GM19238 (cell line): ENCODE measurements around the gene SHANK1.

ENCODE experiments used
- DNase-seq: peaks from one replicate; pipeline ENCODE4 v3.0.0; 2011; ENCODE audit warnings: low spot score; ENCODE audit not compliant: insufficient read length

The SHANK1 gene

DNA sequence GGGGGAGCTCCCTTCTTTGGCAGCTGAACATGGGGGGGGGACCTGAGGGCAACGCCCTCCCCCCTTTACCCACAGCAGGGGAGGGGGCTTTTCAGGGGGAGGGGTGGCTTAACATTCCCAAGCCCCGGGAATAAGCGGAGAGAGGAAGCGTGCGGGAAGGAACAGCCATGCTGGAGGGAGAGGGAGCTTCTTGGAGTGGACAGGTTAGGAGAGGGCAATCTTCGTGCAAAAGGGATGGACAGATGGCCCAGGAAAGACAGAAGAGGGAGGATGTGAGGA, 59.6 kb downstream of the SHANK1 start:
- DNase-seq = no peak

DNA sequence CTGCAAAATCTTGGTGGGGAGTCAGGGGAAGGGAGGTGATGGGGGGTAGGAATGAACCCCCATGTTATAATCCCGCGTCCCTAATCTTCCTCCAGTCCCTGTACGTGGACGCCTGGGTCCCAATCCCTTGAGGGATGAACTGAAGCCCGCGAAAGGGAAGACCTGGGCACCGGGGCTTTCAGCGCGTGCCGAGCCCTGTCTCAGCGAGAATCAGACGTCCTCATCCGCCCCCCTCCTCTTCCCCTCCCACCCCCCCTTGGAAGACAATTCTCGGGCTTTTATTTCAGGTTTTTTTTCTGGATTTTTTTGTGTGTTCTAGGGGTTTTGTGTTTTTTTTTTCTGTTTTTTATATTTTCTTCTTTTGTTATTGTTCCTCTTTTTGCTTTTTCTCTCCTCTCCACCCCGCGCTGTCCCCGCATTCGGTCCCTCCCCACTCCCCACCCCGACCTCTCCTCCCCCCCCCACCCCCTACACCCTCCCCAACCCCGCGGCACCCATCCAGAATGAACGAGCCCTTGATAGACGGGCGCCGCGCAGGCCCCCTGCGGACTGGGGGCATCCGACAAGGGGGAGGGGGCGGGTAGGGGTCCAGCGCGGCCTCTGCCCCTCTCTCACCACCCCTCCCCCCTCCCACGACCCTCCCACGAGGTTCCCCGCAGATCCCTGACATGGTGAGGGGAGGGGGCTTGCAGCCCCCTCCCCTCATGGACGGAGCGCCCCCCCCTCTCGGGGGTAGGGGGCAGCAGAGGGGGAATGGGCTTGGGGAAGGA, 60.1 kb downstream of the SHANK1 start:
- DNase-seq = no peak

DNA sequence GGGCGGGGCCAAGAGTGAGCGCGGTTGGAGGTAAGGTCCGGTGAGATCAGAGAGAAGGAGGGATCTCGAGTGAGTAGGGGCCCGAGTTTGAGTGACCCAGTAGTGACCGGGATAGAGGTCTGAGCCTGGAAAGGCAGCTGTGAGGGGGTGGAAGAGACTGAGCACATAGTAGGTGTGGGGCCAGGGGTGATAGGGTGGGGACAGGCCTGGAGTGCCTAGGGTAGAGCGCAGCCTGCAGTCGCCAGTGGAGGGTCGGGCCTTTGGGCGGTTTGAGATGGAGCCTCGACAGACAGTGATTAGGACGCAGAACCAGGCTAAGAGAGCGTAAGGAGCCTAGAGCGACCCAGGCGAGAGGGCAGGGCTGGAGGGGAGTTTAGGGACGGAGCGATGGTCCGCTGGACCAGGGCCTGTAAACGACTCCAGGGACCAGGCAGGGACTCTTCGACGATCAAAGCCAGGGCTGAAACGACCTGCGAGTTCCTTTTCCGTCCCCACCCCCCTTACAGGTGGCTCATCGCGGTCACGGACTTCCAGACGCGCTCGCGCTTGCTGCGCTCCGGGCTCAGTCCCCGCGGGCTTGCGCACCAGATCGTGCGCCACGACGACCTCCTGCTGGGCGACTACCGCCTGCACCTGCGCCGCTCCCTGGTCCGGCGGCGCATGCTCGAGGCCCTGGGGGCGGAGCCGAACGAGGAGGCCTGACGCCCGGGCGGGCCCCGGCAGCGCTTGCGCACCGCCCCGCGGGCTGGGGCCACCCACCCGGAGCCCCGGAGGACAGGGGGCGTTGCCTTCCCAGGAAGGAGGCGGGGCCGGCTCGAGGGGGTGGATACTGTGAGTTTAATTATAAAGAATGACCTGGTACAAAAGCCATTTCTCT, 60.9 kb downstream of the SHANK1 start:
- DNase-seq = no peak

DNA sequence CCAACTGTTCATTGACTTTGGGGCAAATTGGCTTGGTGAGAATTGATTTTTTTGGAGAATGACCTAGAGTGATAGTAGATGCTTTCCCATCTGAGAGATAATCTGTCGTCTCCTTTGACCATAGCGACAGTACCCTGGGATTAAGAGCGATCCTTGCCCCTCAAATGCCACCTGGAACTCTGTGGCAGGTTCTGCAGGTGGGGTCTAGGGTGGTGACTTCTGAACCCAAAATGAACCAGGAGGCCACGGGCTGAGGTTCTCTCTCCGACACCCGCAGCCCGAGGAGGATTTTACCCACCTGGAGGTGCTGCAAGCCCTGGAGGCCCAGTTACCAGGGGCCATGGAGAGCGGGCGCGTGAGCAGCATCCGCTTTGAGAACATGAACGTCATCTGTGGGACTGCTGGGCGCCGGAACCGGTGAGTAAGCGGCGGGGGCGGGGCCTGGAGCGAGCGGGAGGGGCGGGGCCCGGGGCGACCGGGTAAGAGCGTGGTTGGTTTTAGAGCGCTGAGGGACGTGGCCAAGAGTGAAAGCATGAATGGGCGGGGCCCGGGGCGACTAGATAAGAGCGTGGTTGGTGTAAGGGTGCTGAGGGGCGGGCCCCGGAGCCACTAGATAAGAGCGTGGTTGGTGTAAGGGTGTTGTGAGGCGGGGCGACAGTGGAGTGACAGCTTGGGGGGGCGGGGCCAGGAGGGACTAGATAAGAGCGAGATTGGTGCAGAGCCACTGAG, 61.7 kb downstream of the SHANK1 start:
- no peak for DNase-seq

DNA sequence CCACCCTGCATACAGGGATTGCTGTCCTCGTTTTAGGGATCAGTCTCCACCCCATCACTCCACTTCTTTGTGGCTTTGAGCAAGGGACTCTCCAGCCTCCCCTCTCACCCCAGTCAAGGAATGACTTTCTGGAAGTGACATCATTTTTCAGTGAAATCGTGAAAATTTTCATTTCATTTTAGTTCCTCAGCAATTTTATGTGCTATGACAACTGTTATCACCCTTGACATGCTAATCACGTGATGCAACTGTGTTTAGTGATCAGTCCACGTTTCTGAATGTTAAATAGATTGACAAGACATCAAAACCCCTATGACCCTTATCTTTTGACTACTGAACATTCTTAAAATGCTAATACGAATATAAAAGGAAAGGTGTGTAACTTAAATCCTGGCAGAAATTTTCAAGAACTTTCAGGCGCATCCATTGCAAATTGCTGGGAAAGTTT, 62.4 kb downstream of the SHANK1 start:
- DNase-seq = no peak

DNA sequence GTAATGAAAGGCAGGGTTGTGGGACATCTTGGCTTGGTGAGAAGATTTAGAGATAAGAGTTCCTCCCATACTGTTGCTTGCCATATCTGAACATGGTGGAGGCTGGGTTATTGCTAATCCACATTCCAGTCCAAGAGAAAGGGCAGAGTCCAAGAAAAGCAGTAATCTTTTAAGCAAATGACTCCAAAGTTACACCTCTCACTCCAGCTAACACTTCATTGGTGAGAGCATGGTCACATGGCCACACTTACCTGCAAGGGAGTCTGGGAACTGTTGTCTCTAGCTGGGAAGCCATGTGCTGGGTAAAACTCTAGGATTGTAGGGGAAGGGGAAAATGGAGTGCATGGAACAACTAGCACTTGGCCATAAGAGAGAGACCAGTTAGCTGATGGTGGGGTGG, 64.7 kb downstream of the SHANK1 start:
- DNase-seq = no peak

DNA sequence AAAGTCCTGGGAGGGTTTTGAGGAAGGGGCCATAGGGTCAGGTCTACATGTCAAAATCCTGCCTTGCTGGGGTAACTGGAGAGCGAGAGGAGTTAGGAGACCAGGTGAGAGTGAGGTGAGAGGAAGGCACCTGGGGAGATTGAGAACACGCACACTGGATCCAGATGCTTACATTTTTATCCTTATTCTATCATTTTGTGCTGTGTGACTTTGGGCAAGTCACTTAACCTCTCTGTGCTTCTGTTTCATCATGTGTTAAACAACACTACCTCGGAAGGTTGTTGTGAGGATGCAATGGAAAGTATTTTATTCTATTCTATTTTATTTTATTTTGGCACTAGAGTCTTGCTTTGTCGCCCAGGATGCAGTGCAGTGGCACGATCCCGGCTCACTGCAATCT, 66.9 kb downstream of the SHANK1 start:
- no peak for DNase-seq

DNA sequence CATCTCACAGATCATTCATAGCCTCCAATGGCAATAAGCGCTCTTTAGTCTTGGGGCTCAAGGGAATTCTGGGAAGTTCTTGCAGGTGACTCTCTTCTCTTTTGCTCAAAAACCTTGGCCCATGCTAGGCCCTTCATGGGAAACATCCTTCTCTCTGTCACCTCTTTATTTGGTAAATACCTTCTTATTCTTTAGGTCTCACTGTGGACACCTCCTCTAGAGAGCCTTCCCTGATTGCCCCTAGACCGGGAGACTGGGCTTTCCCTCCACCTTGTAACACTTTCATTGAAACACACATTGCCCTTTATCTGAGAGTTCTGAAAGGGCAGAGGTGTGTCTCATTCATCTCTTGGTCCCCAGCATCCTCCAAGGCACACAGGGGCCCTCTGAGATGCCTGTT, 68.4 kb downstream of the SHANK1 start:
- no peak for DNase-seq

DNA sequence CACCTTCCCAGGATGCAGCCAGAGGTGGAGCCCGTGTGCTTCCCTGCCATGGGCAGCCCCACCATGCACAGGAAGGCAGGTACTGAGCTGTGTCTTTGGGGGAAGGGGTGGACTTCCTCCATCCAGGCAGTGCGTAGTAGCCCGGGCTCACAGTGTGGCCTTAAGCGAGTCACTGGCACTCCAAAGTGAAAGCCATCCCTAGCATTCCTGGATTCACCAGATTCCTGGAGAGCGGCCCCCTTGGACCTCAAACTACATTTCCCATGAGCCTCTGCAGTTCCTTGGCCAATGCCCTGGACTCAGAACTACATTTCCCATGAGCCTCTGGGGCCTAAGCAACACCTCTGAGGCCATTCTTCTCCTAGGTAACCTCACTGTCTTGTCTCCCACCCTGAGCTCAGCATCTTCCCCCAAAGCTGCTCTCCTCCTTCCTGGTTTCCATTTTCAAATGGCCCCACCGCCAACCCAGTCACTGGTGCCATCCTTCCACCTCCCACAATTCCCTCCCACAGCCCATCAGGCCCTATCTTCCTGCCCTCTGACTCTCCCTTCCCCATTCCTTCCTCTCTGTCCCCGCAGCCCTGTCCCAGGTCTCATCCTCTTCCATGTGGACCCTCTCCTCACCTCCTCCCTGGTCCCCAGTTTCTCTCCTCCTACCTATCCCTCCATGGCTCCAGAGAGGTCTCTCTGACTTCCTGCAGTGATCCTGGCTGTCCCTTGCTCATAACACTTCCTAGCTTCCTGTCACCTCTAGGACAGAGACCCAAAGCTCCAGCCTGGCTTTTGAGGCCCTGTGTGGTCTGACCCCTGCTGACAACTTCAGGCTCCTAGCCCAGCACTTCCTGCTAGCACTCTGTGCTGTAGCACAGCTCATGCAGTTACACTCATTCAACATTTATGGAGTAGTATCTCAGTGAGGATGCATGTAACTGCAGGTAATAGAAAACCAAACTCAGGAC, 69.9 kb downstream of the SHANK1 start, which contains the start of gene C19orf81:
Gene C19orf81, plus strand, starts transcription at position 13 of the 959 bp plus-strand sequence. Its CDS starts 0 bp downstream, at position 13.
- no peak for DNase-seq

DNA sequence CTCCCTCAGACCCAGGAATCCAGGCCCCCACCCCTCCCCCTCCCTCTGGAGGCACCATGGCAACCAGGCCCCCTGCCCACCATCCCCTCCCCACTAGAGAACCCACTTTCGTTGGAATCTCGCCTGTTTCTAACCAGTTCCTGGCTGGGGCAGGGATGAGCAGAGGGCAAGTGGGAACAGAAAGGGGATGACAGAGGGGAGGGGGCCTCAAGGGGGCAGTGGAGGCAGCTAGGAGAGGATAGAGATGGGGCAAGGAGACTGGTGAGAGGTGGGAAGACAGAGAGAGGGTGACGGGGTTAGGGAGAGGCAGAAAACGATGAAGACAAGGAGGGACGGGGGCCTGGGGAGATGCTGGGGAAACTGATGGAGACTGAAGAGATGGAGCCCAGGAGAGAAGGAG, 70.9 kb downstream of the SHANK1 start:
- no peak for DNase-seq

DNA sequence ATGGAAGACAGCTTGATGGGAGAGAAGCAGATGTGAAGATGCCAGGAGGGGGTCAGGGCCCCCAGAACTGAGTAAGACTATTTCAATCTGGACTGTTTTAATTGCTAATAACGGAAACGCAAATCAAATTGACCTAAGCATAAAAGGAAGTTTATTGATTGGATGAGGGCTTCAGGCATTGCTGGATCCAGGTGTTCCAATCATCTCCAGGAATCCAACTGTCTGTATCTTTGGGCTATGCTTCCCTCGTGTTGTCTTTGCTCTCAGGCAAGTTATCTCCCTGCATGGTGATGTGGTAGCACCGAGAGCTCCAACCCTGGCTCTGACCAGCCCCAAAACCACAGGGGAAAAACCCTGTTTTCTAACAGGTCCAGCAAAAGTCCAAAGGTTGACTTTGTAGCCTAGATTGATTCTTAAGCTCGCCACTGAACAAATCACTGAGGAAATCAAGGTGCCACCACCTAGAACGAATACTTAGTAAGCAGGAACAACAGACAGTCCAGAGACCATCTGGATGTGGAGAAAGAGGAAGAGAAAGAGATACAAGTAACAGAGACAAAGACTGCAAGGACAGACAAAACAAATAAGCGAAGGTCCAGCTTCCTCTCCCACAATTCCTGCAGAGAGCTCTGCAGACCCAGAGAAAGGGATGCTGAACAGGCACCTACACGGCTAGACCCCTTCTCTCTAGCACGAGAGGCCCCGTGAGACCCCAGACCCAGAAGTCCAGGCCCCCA, 71.6 kb downstream of the SHANK1 start:
- DNase-seq = no peak

DNA sequence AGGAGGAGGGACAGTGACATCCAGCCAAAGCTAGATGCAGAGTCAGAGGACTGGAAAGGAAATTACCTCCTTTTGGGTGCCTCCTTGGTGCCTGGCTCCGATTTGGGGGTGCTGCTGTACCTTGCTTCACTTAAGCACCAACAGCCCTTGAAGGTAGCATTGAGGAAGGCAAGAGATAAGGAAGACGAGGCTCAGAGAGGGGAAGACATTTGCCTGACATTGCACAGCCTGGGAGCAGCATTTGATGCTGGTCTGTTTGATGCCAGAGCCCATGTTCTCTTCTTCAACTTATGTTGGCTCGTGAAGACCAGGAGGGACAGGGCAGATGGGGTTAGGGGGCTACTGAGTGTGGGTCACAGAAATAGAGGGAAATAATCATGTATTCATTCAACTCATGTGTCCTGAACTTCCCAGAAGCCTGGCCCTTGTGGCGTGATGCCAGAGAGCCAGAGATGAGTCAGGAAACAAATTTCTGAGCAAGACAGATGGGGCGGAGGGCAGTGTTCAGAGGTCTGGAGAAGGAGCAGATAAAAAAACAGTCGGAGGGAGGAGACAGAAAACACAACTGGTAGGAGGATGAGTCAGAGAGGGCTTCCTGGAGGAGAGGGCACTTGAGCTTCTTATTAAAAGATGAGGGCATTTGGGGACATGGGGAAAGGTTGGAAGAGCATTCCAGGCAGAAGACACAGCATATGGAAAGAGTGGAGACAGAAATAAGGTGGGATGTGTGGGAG, 73.4 kb downstream of the SHANK1 start:
- DNase-seq = no peak

DNA sequence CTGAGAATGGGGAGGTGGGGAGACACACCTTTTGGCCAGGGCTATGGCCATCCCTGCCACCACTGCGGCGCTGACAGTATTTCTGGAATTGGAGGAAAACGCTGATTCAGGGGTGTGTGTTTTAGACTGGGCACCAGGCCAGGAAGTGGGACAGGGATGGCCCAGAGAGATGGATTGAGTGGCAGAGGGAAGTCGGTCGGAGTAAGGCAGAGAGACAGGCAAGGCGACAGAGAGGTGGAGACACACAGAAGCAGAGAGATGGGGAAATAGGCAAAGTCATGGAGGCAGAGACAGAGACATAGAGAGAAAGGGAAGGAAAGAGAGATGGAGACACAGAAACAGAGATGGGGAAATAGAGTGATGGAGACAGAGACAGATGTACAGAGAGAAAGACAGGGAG, 74.5 kb downstream of the SHANK1 start:
- no peak for DNase-seq

DNA sequence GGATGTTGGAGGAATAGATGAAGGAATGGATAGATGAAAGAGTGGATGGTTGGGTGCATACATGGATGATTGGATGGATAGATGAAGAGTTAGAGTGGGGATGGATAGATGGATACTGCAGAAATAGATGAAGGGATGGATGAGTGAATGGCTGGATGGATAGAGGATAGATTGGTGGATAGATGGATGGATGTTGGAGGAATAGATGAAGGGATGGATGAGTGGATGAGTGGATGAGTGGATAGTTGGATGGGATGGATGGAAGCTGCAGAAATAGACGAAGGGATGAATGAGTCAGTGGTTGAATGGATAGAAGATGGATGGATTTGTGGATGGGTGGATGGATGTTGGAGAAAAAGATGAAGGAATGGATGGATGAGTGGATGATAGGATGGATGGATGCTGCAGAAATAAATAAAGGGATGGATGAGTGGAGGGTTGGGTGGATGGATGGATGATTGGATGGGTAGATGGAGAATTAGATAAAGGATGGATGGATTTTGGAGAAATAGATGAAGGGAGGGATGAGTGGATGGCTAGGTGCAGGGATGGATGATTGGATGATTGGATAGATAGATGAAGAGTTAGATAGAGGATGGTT, 75.2 kb downstream of the SHANK1 start:
- DNase-seq = no peak

DNA sequence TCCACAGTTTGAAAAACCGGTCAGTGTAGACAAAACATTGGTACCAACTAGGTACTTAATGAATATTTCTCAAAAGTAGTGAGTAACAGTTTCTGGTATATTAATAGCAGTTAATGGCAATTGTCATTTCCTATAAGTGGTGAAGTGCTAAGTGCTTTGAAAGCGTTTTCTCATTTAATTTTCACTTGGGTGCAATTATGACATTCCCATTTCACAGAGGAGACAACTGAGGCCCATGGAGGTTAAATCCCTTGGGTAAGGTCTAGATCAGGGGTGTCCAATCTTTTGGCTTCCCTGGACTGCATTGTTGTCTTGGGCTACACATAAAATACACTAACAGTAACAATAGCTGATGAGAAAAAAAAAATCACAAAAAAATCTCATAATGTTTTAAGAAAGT, 79.2 kb downstream of the SHANK1 start:
- no peak for DNase-seq

DNA sequence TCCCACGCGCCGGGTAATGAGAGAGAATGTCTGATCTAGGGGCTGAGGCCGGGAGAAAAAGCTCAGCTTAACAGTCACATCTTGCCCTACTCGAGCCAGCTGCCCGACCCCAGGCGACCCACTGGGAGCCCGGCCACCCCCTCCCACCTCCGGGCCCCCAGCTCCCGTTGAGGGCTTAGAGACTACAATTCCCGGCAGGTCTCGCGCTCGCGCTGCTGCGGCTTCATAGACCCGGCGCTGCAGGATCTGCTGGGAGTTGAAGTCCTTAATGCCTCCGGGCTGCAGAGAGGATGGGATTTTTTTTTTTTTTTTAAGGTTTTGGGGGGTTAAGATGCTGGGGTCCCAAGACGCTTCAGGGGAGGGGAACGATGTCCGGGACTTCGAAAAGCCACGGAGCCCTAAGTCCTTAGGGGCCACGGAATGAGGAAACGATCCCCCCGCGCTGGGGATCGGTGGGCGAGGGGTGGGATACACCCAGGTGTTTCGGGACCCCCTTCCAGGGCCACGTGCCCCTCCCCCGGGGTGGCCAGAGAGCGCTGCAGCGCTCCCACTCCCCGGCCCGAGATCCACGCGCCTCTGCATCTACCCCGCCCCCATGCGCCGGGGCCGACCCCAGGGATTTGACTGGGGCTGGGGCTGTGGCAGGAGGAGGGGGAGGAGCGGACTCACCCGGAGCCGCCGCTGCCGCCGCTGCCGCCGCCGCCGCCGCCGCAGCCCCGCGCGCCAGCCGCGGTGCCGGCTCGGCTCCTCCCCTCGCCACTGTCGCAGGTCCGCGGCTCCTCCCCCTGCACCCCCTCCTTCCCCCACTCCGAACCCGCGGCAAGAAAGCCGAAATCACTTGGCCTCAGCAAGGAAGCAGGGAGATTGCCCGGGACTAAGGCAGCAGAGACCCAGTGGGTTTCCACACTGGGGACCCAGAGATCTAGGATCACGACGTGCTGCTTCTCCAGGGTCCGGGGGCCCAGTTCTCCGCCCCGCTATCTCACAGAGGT, 80.2 kb downstream of the SHANK1 start, which contains the start of gene SYT3:
Gene SYT3, minus strand, starts transcription at position 761 of the 992 bp plus-strand sequence. CDS start 2,470 bp downstream, outside the sequence.
- DNase-seq = no peak

DNA sequence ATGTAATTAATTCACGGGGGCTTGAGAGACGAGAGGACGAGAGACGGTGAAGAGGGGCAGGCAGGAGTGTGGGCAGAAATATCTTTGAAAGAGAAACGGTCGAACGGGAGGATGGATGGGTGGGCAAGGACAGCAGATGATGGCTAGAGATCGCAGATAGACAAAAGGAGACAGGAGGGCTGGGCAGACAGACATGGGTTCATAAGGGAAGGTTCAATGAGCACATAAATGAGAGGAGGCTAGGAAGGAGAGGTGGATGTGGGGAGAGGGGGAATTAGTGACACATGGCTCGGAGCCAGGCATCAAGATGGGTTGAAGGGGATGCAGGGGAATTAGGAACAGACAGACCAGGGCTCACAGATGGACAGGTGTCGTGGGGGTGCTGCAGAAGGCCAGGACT, 81.0 kb downstream of the SHANK1 start:
- DNase-seq = no peak
